ENCODE data around the gene AGPS.

The AGPS gene

DNA sequence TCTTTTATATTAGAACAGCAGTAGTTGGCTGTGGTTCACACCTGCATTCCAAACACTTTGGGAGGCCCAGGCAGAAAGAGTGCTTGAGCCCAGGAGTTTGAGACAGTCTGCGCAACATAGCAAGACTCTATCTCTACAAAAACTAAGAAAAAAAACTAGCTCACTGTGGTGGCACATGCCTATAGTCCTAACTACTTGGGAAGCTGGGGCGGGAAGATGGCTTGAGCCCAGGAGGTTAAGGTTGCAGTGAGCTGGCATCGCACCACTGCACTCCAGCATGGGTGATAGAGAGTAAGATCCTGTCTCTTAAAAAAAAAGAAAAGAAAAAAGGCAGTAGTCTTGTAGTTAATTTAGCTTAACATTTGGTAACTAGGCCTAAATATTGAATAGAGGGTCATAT, 136.6 kb downstream of the AGPS start:
- H3K4me1 ChIP-seq (ENCODE audit: insufficient read depth, low read length) = peaks cover 6% of the 10 kb centered on the region; the same call in 1 of the 2 replicates
- H3K9me3 ChIP-seq (ENCODE audit: control insufficient read depth, insufficient read depth, low read length) = no peaks in the 10 kb centered on the region
- H3K36me3 ChIP-seq (ENCODE audit: insufficient read depth, low read length) = no peaks in the 10 kb centered on the region
- no peak overlapping the region for H3K9ac ChIP-seq (ENCODE audit: low read depth, low read length)

DNA sequence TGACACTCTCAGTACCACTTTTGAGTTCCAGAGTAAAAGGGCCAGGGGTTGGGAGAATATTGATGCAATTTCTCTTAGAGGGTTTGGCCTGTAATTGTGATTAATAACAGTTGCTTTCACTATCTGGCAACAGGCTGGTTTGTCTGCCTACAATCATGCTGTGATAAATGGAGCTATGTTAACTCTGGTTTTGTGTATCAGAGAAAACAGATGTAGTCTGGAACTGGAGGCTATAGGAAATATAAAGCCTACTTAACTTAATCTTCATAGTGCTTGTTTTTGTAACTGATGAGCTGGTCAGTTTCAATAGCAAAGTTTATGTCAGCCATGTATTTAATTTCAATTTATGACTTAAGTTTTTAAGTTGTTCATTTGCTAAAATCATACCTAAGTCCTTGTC, 138.0 kb downstream of the AGPS start:
- peaks cover 6% of the 10 kb centered on the region; the same call in 1 of the 2 replicates for H3K4me1 ChIP-seq (ENCODE audit: insufficient read depth, low read length)
- no peaks in the 10 kb centered on the region for H3K36me3 ChIP-seq (ENCODE audit: insufficient read depth, low read length)
- no peaks in the 10 kb centered on the region for H3K9me3 ChIP-seq (ENCODE audit: control insufficient read depth, insufficient read depth, low read length)
- no peak overlapping the region for H3K9ac ChIP-seq (ENCODE audit: low read depth, low read length)

DNA sequence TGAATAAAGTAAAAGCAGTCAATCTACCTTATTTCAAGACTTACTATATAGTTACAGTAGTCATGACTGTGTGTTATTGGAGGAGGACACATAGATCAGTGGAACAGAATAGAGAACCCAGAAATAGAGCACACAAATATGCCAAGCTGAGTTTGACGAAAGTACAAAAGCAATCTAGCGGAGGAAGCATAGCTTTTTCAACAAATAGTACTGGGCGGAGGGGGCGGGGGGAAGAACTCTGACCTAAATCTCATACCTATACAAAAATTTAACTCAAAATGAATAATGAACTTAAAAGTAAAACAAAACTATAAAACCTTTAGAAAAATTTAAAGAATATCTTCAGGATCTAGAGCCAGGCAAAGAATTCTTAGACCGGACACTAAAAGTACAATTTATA, 139.1 kb downstream of the AGPS start:
- H3K9me3 ChIP-seq (ENCODE audit: control insufficient read depth, insufficient read depth, low read length) = no peaks in the 10 kb centered on the region
- H3K9ac ChIP-seq (ENCODE audit: low read depth, low read length) = no peak overlapping the region
- peaks cover 18% of the 10 kb centered on the region for H3K4me1 ChIP-seq (ENCODE audit: insufficient read depth, low read length)

GRCh38 chr2:177532567-177532966, 140.0 kb downstream of the AGPS start:
- Histone ChIP-seq H3K9ac (ENCODE audit: low read depth, low read length) (no peak overlapping the region), H3K9me3 (ENCODE audit: control insufficient read depth, insufficient read depth, low read length) (no peaks in the 10 kb centered on the region), H3K4me1 (ENCODE audit: insufficient read depth, low read length) (peaks cover 19% of the 10 kb centered on the region), H3K36me3 (ENCODE audit: insufficient read depth, low read length) (no peaks in the 10 kb centered on the region)

More for the DNA sequence above, 139.1 kb downstream of the AGPS start:
- H3K36me3 ChIP-seq (ENCODE audit: insufficient read depth, low read length) = no peaks in the 10 kb centered on the region

DNA sequence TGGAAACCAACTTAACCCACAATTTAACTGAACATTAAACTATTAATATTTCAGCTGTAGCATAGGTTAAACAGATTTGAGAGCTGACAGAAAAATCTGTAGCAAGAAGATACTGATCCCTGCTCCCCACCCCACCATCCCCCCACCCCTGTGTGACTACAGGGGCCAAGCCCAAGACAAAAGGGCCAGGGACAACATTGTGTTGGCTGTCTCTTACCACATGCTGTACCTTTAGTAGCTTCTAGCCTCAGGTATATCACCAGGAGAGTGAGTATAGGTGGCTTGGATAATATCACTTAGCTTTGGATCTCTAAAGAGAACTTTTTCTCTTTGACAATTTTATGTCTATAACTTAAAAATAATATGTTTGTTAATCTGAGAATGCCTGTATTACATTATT, 140.7 kb downstream of the AGPS start:
- H3K9me3 ChIP-seq (ENCODE audit: control insufficient read depth, insufficient read depth, low read length) = no peaks in the 10 kb centered on the region
- H3K4me1 ChIP-seq (ENCODE audit: insufficient read depth, low read length) = peaks cover 19% of the 10 kb centered on the region
- H3K36me3 ChIP-seq (ENCODE audit: insufficient read depth, low read length) = no peaks in the 10 kb centered on the region
- H3K9ac ChIP-seq (ENCODE audit: low read depth, low read length) = no peak overlapping the region

GRCh38 chr2:177535000-177535399, 142.4 kb downstream of the AGPS start:
- Histone ChIP-seq H3K4me1 (ENCODE audit: insufficient read depth, low read length) (peaks cover 13% of the 10 kb centered on the region), H3K9ac (ENCODE audit: low read depth, low read length) (no peak overlapping the region), H3K9me3 (ENCODE audit: control insufficient read depth, insufficient read depth, low read length) (no peaks in the 10 kb centered on the region), H3K36me3 (ENCODE audit: insufficient read depth, low read length) (no peaks in the 10 kb centered on the region)

- H3K36me3 ChIP-seq (ENCODE audit: insufficient read depth, low read length) = no peaks in the 10 kb centered on the region
- H3K4me1 ChIP-seq (ENCODE audit: insufficient read depth, low read length) = peaks cover 13% of the 10 kb centered on the region
- no peak overlapping the region for H3K9ac ChIP-seq (ENCODE audit: low read depth, low read length)
- no peaks in the 10 kb centered on the region for H3K9me3 ChIP-seq (ENCODE audit: control insufficient read depth, insufficient read depth, low read length)
These were observed 143.5 kb downstream of the AGPS start for GRCh38 chr2:177535958-177536504.

DNA sequence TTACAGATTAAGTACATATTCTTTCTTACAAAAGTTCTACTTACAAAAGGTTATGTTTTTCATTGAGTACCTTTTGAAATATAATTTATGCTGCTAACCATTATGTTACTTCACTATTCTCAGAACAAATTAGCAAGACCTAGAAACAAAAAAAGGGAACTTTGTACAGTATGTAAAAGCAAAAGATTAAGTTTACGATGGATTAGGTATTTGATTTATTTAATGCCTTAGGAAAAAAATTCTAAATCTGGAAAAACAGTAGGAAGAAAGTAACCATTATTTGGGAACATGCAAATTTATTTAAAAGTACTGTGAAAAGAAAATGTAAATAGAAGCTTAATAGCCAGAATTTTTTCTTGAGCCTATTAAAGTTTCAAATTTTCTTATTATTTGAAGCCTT, 144.6 kb downstream of the AGPS start:
- H3K4me1 ChIP-seq (ENCODE audit: insufficient read depth, low read length) = peaks cover 13% of the 10 kb centered on the region
- no peaks in the 10 kb centered on the region for H3K9me3 ChIP-seq (ENCODE audit: control insufficient read depth, insufficient read depth, low read length)

DNA sequence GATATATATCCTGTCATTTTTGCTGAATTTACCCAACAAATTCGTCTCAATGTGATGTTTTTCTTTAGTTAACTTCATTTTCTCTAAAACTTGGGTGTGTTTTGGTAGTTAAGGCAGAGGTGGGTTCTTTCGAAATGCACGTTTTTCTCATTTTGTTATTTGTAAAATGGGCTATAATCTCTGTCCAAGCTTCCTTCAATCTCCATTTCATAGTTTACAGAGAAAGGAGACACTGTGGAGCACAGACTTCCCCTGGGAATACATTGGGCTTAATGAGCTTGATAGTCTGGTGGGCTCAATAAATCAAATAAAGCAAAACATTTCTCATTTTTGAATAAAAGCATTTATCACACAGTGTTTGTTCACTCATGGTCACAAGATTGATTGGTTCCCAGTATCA, 145.1 kb downstream of the AGPS start:
- Histone ChIP-seq H3K9ac (ENCODE audit: low read depth, low read length) (no peak overlapping the region), H3K4me1 (ENCODE audit: insufficient read depth, low read length) (peaks cover 13% of the 10 kb centered on the region), H3K36me3 (ENCODE audit: insufficient read depth, low read length) (no peaks in the 10 kb centered on the region), H3K9me3 (ENCODE audit: control insufficient read depth, insufficient read depth, low read length) (no peaks in the 10 kb centered on the region)

More for the DNA sequence above, 144.6 kb downstream of the AGPS start:
- Histone ChIP-seq H3K9ac (ENCODE audit: low read depth, low read length) (no peak overlapping the region), H3K36me3 (ENCODE audit: insufficient read depth, low read length) (no peaks in the 10 kb centered on the region)

- H3K9ac ChIP-seq (ENCODE audit: low read depth, low read length) = no peak overlapping the region
- H3K9me3 ChIP-seq (ENCODE audit: control insufficient read depth, insufficient read depth, low read length) = no peaks in the 10 kb centered on the region
- H3K4me1 ChIP-seq (ENCODE audit: insufficient read depth, low read length) = peaks cover 13% of the 10 kb centered on the region
- no peaks in the 10 kb centered on the region for H3K36me3 ChIP-seq (ENCODE audit: insufficient read depth, low read length)
These were observed 145.8 kb downstream of the AGPS start for GRCh38 chr2:177538323-177538722.

GRCh38 chr2:177540283-177540682, 147.7 kb downstream of the AGPS start:
- H3K9ac ChIP-seq (ENCODE audit: low read depth, low read length) = no peak overlapping the region
- H3K36me3 ChIP-seq (ENCODE audit: insufficient read depth, low read length) = no peaks in the 10 kb centered on the region
- no peaks in the 10 kb centered on the region for H3K9me3 ChIP-seq (ENCODE audit: control insufficient read depth, insufficient read depth, low read length)
- peaks cover 13% of the 10 kb centered on the region for H3K4me1 ChIP-seq (ENCODE audit: insufficient read depth, low read length)

GRCh38 chr2:177541258-177541991, 148.9 kb downstream of the AGPS start:
- Histone ChIP-seq H3K9me3 (ENCODE audit: control insufficient read depth, insufficient read depth, low read length) (0 out of 2 replicates have a peak, but pooled peaks cover under 1% of the 10 kb centered on the region), H3K36me3 (ENCODE audit: insufficient read depth, low read length) (no peaks in the 10 kb centered on the region), H3K4me1 (ENCODE audit: insufficient read depth, low read length) (peaks cover 4% of the 10 kb centered on the region; the same call in 1 of the 2 replicates), H3K9ac (ENCODE audit: low read depth, low read length) (no peak overlapping the region)

DNA sequence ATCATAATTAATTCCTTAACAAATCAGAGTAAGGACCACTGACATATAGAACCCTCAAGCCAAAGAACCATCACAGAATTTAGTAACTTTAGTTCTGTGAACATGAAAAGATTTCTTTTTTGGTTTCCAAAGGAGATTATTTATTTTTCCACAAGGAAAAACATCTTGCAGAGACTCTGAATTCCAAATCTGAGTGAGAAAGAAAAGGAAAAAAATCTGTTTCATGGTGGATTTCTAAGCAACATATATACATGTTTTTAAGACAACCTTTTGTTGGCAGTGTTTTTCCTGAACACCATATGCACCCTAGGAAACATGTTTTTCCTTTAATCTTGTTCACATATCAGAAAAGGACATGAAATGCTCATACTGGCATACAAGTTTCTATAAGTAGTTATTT, 149.8 kb downstream of the AGPS start:
- Histone ChIP-seq H3K36me3 (ENCODE audit: insufficient read depth, low read length) (no peaks in the 10 kb centered on the region), H3K9ac (ENCODE audit: low read depth, low read length) (no peak overlapping the region), H3K9me3 (ENCODE audit: control insufficient read depth, insufficient read depth, low read length) (0 out of 2 replicates have a peak, but pooled peaks cover 4% of the 10 kb centered on the region), H3K4me1 (ENCODE audit: insufficient read depth, low read length) (no peaks in the 10 kb centered on the region)

- Histone ChIP-seq H3K9me3 (ENCODE audit: control insufficient read depth, insufficient read depth, low read length) (0 out of 2 replicates have a peak, but pooled peaks cover 4% of the 10 kb centered on the region), H3K4me1 (ENCODE audit: insufficient read depth, low read length) (no peaks in the 10 kb centered on the region), H3K9ac (ENCODE audit: low read depth, low read length) (no peak overlapping the region), H3K36me3 (ENCODE audit: insufficient read depth, low read length) (no peaks in the 10 kb centered on the region)
These were observed 150.6 kb downstream of the AGPS start for GRCh38 chr2:177543007-177543760.
